Measurements from ENCODE around the gene ZNF750.

DNA sequence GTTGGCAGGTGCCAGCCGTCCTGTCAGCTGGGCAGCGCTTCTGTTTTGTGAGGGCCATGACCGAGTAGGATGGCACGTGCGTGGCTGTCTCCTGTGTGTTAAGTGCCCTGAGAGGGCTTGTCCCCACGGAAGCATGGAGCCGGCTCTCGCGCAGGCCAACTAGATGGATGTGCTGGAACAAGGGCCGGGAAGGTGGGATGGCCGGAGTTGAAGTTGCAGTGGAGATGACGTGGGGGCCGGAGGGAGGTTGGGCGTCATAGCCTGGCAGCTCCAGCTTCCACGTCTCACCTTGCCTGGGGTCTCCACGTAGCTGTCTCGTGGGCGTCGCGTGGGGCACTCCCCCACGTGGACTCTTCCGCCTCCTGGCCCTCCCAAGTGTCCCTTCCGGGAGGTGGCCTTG is 60.3 kb downstream of the ZNF750 start:
- TF ChIP-seq, protein P1, sequence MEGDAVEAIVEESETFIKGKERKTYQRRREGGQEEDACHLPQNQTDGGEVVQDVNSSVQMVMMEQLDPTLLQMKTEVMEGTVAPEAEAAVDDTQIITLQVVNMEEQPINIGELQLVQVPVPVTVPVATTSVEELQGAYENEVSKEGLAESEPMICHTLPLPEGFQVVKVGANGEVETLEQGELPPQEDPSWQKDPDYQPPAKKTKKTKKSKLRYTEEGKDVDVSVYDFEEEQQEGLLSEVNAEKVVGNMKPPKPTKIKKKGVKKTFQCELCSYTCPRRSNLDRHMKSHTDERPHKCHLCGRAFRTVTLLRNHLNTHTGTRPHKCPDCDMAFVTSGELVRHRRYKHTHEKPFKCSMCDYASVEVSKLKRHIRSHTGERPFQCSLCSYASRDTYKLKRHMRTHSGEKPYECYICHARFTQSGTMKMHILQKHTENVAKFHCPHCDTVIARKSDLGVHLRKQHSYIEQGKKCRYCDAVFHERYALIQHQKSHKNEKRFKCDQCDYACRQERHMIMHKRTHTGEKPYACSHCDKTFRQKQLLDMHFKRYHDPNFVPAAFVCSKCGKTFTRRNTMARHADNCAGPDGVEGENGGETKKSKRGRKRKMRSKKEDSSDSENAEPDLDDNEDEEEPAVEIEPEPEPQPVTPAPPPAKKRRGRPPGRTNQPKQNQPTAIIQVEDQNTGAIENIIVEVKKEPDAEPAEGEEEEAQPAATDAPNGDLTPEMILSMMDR (IDR thresholded peaks at IDR 0.05) = no peak
- no peak for TF ChIP-seq POLR2A (IDR thresholded peaks at IDR 0.05)
